GM19238 (cell line): ENCODE data around the gene PSPN.
"Not testable (repeated sequence)": the region's sequence is repeated elsewhere in the genome, so short reads cannot be mapped to it uniquely, and the experiment has no call there.

Experiments used
- DNase-seq: peaks from one replicate; pipeline ENCODE4 v3.0.0; 2011; ENCODE audit warnings: low spot score; ENCODE audit not compliant: insufficient read length

PSPN gene

GRCh38 chr19:6402837-6403608, 27.3 kb upstream of the PSPN start:
- no peak for DNase-seq

GRCh38 chr19:6402058-6402457, 26.3 kb upstream of the PSPN start:
- no peak for DNase-seq

GRCh38 chr19:6400062-6400944, 24.6 kb upstream of the PSPN start:
- not testable (repeated sequence) for DNase-seq

DNA sequence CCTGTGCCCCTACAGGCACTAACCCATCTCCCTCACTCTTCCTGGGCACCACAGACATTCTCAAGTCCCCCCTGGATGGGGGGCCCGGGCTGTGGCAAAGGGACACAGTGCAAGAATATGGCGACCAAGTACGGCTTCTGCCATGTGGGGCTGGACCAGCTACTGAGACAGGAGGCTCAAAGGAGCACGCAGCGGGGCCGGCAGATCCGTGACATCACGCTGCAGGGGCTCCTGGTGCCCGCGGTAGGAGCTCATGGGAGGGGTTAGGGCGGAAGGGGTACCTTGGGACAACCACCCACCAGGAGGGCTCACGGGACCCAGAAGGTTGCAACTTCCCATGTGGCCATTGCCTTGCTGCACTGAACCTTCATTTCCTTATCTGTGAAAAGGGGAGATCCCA, 20.6 kb upstream of the PSPN start:
- no peak for DNase-seq

DNA sequence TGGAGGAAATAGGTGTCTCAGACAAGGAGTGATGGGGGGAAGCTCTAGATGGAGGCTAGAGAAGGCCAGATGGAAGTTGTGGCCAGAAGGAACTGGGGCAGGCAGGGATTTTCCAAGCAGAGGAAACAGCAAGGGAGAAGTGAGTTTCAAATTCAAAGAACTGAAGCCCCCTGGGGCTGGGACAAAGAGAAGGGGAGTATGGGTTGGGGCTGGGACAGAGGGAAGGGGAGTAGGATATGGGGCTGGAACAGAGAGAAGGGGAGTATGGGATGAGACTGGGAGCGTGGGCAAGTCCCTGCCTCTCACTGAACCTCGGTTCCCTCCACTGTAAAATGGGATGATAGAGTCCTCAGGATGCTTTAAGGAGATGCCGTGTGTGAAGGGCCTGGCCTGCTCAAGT, 19.1 kb upstream of the PSPN start:
- DNase-seq: no peak

DNA sequence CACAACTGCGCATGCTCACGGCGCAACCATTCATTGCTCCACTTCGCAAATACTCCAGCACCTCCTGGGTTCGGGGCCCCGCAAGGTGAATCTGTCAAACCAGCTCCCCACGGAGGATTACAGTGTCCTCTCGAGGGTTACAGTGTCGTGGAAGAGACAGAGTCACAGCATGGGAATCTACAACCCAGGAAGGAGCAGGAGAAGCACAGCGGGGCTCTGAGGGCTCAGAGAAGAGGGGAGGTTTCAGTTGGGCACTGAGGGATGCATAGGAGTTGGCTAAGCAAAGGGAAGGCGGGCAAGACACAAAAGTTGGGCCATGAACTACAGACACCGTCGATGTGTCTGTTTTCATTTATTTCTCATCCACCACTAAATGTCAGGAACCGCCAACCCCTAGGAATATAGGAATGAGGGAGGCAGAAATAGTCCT, 18.3 kb upstream of the PSPN start:
- no peak for DNase-seq

GRCh38 chr19:6393074-6393982, 17.6 kb upstream of the PSPN start, which contains the start of gene GTF2F1:
Gene GTF2F1 (minus strand): TSS chr19:6393164. CDS start chr19:6392995, 169 bp downstream.
- DNase-seq: peak; percentile 97

- DNase-seq: no peak
These were observed 16.7 kb upstream of the PSPN start for GRCh38 chr19:6392221-6393073.

- no peak for DNase-seq
These were observed 11.6 kb upstream of the PSPN start for GRCh38 chr19:6387372-6387771.

DNA sequence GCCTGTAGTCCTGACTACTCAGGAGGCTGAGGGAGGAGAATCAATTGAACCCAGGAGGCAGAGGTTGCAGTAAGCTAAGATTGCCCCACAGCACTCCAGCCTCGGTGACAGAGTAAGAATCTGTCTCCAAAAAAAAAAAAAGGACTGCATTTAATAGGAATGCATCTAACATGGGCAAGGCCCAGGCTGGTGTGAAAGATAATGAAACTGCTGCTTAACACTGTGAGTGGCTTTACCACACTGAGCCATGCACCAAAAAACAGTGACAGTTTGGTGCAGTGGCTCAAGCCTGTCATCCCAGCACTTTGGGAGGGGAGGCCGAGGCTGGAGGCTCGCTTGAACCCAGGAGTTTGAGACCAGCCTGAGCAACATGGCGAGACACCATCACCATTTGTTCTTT, 8.6 kb upstream of the PSPN start:
- no peak for DNase-seq

DNA sequence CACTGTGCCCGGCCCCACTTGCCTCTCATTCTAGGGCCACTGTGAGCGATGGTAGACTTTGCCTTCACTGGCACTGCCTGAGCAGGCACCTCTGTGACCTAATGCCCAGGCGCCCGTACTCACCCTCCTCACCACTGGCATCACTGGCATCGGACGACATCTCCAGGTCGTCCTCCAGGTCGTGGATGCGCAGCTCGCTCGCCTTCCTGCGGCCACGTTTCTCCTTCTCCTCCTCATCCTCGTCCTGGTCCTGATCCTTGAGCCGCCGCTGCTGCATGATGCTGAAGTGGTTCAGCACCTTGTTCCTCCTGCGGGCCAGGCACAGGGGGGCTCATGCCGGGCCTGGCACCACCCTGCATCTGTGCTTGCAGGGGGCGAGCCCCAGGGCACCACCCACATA, 7.5 kb upstream of the PSPN start:
- DNase-seq: no peak

GRCh38 chr19:6381030-6381750, 5.5 kb upstream of the PSPN start:
- no peak for DNase-seq

DNA sequence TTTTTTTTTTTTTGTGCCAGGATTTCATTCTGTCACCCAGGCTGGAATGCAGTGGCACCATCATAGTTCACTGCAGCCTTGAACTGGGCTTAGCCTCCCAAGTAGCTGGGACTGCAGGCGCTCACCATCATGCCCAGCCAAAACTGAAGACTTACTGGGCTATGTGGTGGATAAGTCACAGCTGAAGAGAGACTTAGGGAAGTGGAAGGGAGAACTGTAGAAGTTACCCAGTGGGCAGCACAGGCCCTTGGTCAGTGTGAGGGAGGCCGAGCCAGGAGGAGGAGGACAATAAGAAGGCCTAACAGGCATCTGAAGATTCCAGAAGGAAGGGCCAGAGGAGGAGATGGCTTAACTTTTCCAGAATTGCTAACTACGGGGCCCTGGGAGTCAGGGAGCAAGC, 4.0 kb upstream of the PSPN start:
- DNase-seq: no peak

DNA sequence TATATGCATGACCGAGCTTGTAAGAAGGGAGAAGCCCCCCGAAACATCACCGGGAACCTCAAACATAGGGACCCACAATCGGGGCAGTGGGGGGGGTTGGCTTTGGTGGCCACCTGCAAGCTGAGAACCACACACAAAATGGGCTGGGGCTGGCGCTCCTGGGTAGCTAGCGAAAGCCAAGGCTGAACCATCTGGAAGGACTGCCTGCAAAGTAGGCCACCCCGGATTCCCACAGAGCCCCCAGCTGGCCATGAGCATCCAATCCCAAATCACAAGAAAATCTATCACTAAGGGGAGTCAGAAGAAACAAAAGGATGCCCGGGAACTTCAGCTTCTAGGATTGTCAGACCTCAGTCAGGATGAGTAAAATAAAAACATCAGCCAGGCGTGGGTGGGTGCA, 2.8 kb upstream of the PSPN start:
- DNase-seq: no peak

DNA sequence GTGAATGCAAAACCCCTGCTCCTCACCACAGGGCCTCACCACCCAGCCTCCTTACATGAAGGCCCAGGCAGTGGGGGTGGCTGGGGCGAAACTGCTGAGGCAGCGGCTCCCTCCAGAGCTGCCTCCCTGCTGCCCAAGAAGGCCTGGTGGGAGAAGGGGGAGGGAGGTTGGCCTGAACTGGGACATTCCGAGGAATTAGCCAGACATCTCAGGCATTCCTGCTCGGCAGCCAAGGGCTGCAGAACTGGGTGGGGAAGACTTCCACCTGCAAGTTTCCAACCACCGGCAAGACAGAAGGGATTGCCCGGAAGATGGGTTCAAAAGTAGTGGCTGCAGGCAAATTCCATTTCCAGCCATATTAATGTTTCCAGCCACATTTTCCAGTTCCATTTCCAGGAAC, 2.3 kb upstream of the PSPN start:
- no peak for DNase-seq

DNA sequence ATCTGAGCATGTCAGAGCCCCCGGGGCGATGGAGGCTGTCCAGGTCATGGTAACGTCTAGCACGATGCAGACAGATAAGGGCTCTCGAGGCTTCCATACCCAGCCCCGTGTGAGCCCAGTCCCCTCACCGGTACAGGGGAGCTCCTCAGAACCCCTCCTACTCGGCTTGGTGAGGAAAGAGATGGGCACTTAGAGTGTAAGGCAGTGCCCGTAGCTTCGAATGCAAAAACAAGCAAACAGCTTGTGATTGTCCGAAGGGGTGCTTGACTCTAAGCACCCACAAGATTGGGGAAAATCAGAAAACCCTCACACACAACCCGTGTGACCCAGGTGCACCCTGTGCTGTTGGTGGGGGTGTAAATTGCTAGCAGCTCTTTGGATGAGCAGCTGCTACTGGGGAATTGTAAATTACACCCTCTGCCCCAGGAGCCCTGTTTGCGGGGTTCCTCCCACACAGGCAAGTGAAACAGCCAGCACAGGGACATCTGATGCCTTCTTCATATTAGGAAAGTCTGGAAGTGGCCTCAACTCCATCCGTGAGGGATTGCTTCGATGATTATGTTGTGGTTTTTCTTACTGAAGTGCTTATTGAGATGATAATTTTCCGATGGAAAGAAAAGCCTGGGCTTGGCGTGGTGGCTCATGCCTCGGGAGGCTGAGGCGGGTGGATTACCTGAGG, 918 bp upstream of the PSPN start:
- no peak for DNase-seq

GRCh38 chr19:6374711-6375410, 872 bp downstream of the PSPN start:
- DNase-seq: no peak

DNA sequence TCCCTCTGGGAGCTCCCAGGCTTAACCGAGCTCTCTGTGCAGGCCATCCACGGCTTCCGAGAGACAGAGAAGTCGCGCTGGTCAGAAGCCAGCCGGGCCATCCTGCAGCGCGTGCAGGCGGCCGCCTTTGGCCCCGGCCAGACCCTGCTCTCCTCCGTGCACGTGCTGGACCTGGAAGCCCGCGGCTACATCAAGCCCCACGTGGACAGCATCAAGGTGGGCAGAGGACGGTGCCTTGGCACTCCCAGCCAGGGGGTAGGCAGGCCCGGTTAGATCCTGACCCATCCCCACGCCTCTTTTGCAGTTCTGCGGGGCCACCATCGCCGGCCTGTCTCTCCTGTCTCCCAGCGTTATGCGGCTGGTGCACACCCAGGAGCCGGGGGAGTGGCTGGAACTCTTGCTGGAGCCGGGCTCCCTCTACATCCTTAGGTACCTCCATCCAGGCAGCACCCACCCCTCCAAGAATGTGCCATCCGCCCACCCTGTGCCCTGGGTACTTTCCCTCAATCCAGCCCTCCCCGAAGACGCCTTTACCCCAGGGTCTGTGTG, 1.5 kb downstream of the PSPN start:
- DNase-seq: no peak

DNA sequence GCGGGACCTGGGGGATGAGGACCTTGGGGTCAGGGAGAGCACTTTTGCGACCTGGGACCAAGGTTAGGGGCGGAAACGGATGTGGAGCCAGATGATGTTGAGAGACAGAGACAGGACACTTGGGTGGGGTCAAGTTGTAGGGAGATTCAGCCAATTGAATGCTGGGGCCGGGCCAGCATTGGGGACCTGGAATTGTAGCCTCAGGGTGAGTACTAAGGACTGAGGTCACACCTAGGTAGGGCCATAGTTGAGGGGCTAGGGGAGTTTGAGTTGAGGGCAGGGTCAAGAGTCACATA, 2.0 kb downstream of the PSPN start:
- no peak for DNase-seq
